Hypothalamus (tissue), 51 donors: ENCODE data around the gene B3GALT4.
"Not testable (repeated sequence)": the region's sequence is repeated elsewhere in the genome, so short reads cannot be mapped to it uniquely, and the experiment has no call there.

Experiments
- DNase-seq, 51 donors: peaks; one replicate each; lab custom pipeline; 2025; lab: John Stamatoyannopoulos, UW

The B3GALT4 gene, protein sequence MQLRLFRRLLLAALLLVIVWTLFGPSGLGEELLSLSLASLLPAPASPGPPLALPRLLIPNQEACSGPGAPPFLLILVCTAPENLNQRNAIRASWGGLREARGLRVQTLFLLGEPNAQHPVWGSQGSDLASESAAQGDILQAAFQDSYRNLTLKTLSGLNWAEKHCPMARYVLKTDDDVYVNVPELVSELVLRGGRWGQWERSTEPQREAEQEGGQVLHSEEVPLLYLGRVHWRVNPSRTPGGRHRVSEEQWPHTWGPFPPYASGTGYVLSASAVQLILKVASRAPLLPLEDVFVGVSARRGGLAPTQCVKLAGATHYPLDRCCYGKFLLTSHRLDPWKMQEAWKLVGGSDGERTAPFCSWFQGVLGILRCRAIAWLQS

DNA sequence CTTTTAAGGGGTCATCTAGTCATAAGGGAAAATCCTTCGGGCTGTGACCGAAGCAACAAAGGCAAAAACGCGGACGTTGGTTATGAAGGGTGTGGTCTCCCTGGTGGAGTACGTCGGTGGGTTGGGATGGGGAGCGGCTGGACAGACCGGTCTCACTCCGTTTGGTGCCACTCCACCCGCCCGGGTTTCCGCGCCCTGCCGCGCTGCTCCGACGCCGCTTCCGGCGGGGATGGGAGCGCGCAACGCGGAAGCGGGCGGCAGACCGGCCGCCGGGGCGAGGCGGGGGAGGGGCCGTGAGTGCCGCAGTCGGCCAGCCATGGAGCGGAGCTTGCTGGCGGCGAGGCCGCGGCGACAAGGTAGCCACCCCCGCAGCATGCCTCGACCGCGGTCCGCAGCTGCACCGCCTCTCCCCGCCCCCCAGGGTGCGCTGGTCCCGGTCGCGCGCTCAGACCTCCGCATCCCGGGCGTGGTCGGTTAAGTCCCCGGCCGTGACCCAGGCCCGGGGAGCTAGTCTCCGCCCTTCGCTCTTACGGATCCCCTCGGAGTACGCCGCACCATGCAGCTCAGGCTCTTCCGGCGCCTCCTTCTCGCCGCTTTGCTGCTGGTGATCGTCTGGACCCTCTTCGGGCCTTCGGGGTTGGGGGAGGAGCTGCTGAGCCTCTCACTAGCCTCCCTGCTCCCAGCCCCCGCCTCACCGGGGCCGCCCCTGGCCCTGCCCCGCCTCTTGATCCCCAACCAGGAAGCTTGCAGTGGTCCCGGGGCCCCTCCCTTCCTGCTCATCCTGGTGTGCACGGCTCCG lies at the start of gene B3GALT4:
Gene B3GALT4 (plus strand): TSS at position 260 of the 799 bp plus-strand sequence. CDS start 297 bp downstream, at position 557.
- peak in 44 of 51 donors; percentile 9 to 80 (median 48) for DNase-seq

- no peak for DNase-seq
Measured at GRCh38 chr6:33235221-33235634, 41.7 kb upstream of the B3GALT4 start.

DNA sequence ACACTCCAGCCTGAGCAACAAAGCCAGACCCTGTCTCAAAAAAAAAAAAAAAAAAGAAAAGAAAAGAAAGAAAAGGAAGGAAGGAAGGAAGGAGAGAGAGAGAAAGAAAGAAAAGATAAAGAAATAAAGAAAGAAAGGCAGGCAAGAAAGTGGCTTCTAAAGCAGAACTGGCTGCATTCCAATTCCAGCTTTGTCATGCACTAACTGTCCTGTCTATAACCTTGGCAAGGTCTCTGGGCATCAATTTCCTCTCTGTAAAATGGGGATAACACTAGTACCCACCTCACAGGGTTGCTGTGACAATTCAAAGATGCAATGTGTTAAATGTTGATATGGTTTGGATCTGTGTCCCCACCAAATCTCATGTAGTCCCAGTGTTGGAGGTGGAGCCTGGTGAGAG lies 40.6 kb upstream of the B3GALT4 start:
- no peak for DNase-seq

GRCh38 chr6:33236852-33237251 lies 40.1 kb upstream of the B3GALT4 start:
- no peak for DNase-seq

DNA sequence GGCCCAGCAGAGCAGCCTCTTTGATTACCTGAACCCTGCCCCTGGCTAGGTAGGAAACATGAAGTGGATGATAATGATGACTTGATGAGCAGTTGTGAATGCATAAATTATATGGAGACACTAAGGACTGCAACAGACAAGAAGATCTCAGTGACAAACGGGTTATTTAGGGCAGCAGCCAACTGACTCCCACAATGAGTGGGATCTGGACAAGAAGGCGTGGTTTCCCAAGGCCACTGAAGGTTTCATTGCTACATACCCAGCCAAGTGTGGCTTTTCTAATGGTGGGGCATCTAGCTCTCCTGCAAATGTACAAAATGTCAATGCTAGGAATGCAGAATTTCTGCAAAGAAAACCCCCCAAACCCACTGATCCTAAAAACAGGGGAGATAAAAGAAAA lies 39.2 kb upstream of the B3GALT4 start:
- no peak for DNase-seq

DNA sequence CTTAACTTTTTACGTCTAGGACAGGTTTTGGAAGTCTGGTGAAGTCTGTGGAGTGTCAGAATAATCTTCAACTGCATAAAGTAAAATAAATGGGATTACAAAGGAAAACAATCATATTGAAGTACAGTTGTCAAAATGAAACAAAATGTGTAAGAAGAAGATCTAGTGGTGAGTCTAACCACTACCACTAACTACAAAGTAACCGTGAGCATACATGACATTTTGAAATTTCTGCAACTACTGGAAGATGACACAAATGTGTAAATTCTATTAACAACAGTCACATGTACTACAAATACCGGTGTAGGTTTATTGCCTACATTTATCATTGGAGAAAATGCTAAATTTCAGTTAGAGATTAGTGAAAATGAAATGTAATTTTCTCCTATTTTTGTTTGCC lies 35.0 kb upstream of the B3GALT4 start:
- no peak for DNase-seq

- no peak for DNase-seq
Measured at GRCh38 chr6:33243476-33243875, 33.4 kb upstream of the B3GALT4 start.

DNA sequence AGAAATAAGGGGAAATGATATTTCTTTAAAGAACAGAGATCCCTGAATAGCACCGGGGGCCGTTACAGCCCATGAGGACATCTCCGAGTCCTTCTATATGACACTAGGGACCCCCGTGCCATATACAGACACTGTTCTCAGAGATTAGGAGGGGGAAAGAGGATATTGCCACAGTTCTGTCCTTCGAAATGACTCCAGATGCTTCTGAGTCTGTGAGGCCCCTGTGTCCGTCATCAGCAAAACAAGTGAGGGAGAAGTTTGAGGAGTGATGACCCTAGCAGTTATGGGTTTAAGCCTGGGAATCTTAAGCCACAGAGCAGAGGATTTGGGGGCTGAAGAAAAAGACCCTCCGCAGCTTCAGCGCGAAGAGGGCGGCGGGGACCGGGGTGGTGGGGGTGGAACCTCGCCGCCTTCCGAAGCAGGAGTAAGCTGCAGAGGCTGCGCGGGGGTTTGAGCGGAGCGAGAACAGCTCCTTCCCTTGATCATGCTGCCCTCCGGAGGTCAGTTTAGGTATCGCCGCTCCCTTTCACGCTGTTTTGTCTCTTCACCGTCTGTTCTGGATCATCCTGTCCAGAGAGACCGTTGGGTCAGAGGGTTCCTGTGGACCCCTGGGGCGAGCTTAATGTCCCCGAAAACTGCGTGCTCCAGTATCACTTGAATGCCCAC lies 28.8 kb upstream of the B3GALT4 start:
- DNase-seq = peak; percentile 31 to 92 (median 80)

- DNase-seq = peak in 9 of 51 donors; percentile 41 to 79 (median 52)
Measured at GRCh38 chr6:33248643-33248931, 28.3 kb upstream of the B3GALT4 start.

DNA sequence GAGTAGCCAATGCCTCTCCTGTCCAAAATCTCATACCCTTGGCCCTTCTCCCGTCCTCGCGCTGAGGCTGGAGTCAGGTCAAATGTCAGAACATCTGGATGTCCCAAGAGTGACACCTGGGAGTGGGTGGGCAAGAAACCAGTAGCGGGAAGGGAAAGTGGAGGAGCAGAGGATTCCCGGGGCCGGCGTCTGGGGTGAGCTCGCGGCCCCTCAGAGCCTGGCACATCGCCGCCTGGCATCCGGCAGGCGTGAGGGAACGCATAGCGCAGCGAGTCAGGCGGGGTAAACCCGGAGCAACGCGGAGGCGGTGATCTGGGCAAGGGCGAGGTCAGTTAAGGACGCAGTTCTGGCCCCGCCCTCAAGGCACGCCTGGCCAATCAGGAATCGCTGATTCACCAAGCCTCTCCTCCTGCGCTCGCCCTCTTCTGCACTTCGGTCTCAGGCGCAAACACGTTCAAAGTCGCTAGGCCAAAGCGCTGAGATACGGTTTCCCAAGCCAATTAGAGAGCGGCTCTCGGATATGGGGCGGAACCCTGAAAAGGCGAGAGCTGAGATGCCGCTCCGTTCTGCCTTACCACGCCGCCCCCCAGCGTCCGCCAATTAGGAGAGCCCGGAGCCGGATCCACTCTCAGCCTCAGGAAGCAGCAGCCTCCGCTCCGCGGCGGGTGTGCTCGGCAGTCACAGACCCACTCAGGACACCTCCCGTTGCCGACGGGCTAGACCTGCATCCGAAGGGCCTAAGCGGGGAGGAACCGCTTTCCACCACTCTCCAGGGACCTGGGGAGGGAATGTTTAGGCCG lies 27.8 kb upstream of the B3GALT4 start:
- peak; percentile 66 to 99 (median 95) for DNase-seq

DNA sequence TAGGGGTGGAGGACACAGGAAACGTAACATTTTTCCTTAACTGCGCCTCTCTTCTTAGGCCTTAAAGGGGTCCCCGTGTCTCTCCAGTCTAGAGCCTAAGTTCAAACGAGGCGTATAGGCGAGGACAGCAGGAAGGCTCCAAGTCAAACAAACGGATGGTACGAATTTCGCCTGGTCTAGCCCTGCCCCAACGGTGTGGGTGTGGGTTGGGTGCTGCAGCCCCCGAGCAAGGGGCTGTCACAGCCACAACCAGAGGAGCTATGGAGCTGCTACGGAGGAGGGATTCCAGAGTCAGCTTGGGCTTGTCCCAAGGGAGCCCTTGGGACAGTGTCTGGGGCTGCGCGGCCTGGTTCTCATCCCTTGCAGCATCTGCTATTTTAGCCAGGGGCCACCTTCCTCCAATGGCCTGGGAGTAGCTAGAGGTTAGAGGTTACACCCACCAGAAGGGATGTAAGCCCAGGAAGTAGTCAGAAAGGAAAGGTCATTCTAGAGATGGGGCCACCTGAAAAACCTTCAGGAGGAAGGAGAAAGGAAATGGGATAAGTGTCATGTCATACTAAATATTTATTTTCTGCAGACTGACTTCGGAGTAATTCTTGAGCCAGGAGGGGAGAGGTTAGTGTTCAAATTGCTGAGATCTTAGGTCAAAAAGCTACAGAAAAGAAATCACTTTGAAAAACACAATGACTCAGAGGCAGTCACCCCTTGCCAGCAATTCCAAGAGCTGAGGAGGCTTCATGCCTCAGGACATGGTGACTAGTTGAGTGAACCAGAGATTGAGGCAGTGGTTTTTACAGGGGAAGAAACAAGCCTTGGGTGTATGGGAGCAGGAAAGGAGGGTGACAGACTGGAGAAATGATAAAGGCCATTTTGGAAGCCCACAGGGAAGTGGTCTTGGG lies 26.9 kb upstream of the B3GALT4 start:
- DNase-seq = peak in 5 of 51 donors; percentile 24 to 28 (median 25)

- no peak for DNase-seq
Measured at GRCh38 chr6:33250731-33251130, 26.2 kb upstream of the B3GALT4 start.

- no peak for DNase-seq
Measured at GRCh38 chr6:33251395-33252012, 25.4 kb upstream of the B3GALT4 start.

- DNase-seq = no peak
Measured at GRCh38 chr6:33252759-33253158, 24.2 kb upstream of the B3GALT4 start.

DNA sequence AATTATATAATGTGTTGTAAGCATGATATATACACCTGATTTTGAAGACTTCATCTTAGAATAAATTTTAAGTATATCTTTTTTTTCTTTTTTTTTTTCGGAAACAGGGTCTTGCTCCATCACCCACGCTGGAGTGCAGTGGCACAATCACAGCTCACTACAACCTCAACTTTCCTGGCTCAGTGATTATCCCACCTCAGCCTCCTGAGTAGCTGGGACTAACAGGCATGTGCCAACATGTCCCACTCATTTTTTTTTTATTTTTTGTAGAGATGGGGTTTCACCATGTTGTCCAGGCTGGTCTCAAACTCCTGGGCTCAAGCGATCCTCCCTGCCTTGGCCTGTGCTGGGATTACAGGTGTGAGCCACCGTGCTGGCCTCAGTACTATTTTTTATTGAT lies 22.3 kb upstream of the B3GALT4 start:
- no peak for DNase-seq

DNA sequence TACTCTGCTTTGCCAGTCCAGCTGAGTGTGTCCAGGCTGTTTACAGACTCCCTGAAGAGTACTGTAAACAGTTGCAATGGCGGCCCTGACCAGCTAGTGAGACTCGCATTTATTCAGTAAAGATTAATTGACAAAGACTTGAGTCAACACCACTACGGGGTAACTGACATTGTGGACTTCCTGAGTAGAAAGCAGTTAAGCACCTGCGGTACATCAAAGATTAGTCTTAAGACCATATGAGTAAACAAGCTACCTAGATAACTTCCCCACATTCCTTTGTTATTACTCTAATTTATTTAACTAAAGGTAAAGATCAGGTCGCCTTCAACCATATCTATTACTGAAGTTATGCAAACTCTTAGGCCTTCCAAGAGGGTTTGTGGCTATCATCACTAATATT lies 17.9 kb upstream of the B3GALT4 start:
- no peak for DNase-seq

DNA sequence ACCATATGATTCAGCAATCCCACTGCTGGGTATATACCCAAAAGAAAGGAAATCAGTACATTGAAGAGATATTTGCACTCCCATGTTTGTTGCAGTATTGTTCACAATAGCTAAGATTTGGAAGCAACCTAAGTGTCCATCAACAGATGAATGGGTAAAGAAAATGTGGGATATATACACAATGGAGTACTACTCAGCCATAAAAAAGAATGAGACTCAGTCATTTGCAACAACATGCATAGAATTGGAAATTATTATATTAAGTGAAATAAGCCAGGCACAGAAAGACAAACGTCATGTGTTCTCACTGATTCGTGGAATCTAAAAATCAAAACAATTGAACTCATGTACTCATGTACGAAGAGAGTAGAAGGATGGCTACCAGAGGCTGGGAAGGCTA lies 14.4 kb upstream of the B3GALT4 start:
- DNase-seq = not testable (repeated sequence)

GRCh38 chr6:33264015-33264414 lies 12.9 kb upstream of the B3GALT4 start:
- DNase-seq = no peak

GRCh38 chr6:33271117-33271467 lies 5.8 kb upstream of the B3GALT4 start:
- DNase-seq = no peak
